Esophagus muscularis mucosa (tissue), 4 donors: Measurements from ENCODE around the gene F7.

Source experiments
- EP300 ChIP-seq: sonication (generic); formaldehyde crosslinking; IDR thresholded peaks from one replicate; pipeline ENCODE4 v1.6.1; 2017; ENCODE audit warnings: antibody characterized with exemption
- POLR2A ChIP-seq: fragments of 450-650 bp; IDR thresholded peaks from one replicate; pipeline ENCODE4 v1.6.1; 2017; ENCODE audit warnings: antibody characterized with exemption, moderate library complexity, mild to moderate bottlenecking, low read depth
- POLR2AphosphoS5 ChIP-seq, 2 donors: sonication (generic); formaldehyde crosslinking; IDR thresholded peaks; one replicate each; pipeline ENCODE4 v1.6.1; 2017; ENCODE audit warnings: antibody characterized with exemption in 2 of 2
- TF ChIP-seq, protein P1 (sequence below), 3 experiments: fragments of 200-600 bp in 2 of 3; fragments of 450-650 bp in 1 of 3; sonication (generic) in 2 of 3; IDR thresholded peaks; one replicate each; pipeline ENCODE4 v1.5.1; 2017 to 2019; ENCODE audit warnings: antibody characterized with exemption in 3 of 3, mild to moderate bottlenecking in 2 of 3, moderate library complexity in 1 of 3

GRCh38 chr13:113116206-113116800, 10.7 kb downstream of the F7 start:
- TF ChIP-seq, protein P1, sequence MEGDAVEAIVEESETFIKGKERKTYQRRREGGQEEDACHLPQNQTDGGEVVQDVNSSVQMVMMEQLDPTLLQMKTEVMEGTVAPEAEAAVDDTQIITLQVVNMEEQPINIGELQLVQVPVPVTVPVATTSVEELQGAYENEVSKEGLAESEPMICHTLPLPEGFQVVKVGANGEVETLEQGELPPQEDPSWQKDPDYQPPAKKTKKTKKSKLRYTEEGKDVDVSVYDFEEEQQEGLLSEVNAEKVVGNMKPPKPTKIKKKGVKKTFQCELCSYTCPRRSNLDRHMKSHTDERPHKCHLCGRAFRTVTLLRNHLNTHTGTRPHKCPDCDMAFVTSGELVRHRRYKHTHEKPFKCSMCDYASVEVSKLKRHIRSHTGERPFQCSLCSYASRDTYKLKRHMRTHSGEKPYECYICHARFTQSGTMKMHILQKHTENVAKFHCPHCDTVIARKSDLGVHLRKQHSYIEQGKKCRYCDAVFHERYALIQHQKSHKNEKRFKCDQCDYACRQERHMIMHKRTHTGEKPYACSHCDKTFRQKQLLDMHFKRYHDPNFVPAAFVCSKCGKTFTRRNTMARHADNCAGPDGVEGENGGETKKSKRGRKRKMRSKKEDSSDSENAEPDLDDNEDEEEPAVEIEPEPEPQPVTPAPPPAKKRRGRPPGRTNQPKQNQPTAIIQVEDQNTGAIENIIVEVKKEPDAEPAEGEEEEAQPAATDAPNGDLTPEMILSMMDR (IDR thresholded peaks at IDR 0.05) = no peak
- TF ChIP-seq POLR2AphosphoS5 (IDR thresholded peaks at IDR 0.05) = no peak
- TF ChIP-seq POLR2A = no peak
- TF ChIP-seq EP300 = no peak
